Tibial nerve (tissue), 4 donors: Measurements from ENCODE around the gene PCCB. TPM values are rescaled to one million over a fixed set of nuclear protein-coding genes. Genes with fewer than 3 reads are reported as not detected.

Experiments
- DNase-seq, 2 donors: peaks; one replicate each; pipeline ENCODE4 v3.0.0-alpha.2; 2019; ENCODE audit warnings: low spot score in 2 of 2
- H3K27ac ChIP-seq, 4 donors: fragments of 200-600 bp; sonication (generic) in 3 of 4; one replicate each; pipeline ENCODE4 v1.5.1; 2017 to 2019; ENCODE audit warnings: mild to moderate bottlenecking in 1 of 4
- H3K27me3 ChIP-seq, 2 donors: fragments of 200-600 bp; sonication (generic) in 1 of 2; one replicate each; pipeline versions ENCODE4 v1.5.1 to v1.6.0; 2017 to 2019
- H3K36me3 ChIP-seq, 3 donors: fragments of 200-600 bp; sonication (generic); one replicate each; pipeline ENCODE4 v1.5.1; 2018 to 2019
- H3K4me1 ChIP-seq, 4 donors: fragments of 200-600 bp; sonication (generic) in 3 of 4; one replicate each; pipeline ENCODE4 v1.5.1; 2017 to 2019
- H3K4me3 ChIP-seq, 4 donors: fragments of 200-600 bp; sonication (generic) in 3 of 4; one replicate each; pipeline ENCODE4 v1.5.1; 2017 to 2019; ENCODE audit warnings: mild to moderate bottlenecking in 1 of 4, moderate library complexity in 1 of 4
- H3K9me3 ChIP-seq, 4 donors: fragments of 200-600 bp; sonication (generic) in 3 of 4; one replicate each; pipeline ENCODE4 v1.5.1; 2017 to 2019
- CTCF ChIP-seq, 5 experiments: fragments of 200-600 bp in 3 of 5; fragments of 450-650 bp in 2 of 5; sonication (generic) in 3 of 5; IDR thresholded peaks; one replicate each; pipeline ENCODE4 v1.5.1; 2016 to 2019; ENCODE audit warnings: antibody characterized with exemption in 5 of 5, mild to moderate bottlenecking in 3 of 5, moderate library complexity in 2 of 5
- EP300 ChIP-seq, 2 donors: sonication (generic); formaldehyde crosslinking; IDR thresholded peaks; one replicate each; pipeline ENCODE4 v1.6.1; 2017; ENCODE audit warnings: antibody characterized with exemption in 2 of 2, mild to moderate bottlenecking in 1 of 2
- POLR2A ChIP-seq, 2 donors: fragments of 450-650 bp; IDR thresholded peaks; one replicate each; pipeline ENCODE4 v1.6.1; 2017; ENCODE audit warnings: antibody characterized with exemption in 2 of 2, mild to moderate bottlenecking in 2 of 2, moderate library complexity in 2 of 2
- WGBS, 2 donors: methylation state at CpG; one replicate each; pipeline ENCODE4 v1.1.5; 2018; 5-methylcytosine and 5-hydroxymethylcytosine counted together
- total RNA-seq, 4 donors: library from RNA; depleted of rRNA; stranded (reverse); fragments of >200 nt; gene quantifications; one replicate each; pipeline ENCODE4 v1.1.0, GENCODE V29; 2016

The PCCB gene
- total RNA-seq, 4 donors from 2014 or later = 19.8 to 47.4 (median 27.8) TPM

- Histone ChIP-seq H3K4me3 (no peak overlapping the region), H3K27ac (no peak overlapping the region), H3K9me3 (no peaks in the 10 kb centered on the region), H3K27me3 (no peaks in the 10 kb centered on the region), H3K4me1 (no peaks in the 10 kb centered on the region), H3K36me3 (peaks cover 0 to 60% (median 0%) of the 10 kb centered on the region in 3 donors)
- WGBS, 2 donors = 80 to 90% methylated on average over 2 of the region's 2 CpGs
- no peak for DNase-seq
- TF ChIP-seq CTCF (IDR thresholded peaks at IDR 0.05) = no peak
- TF ChIP-seq POLR2A (IDR thresholded peaks at IDR 0.05) = no peak
- TF ChIP-seq EP300 (IDR thresholded peaks at IDR 0.05) = no peak
These were observed 50.3 kb downstream of the PCCB start for GRCh38 chr3:136300444-136300843.

GRCh38 chr3:136305879-136306278 lies 55.7 kb downstream of the PCCB start:
- Histone ChIP-seq H3K4me3 (no peak overlapping the region), H3K36me3 (peaks cover 0 to 40% (median 0%) of the 10 kb centered on the region in 3 donors), H3K4me1 (no peaks in the 10 kb centered on the region), H3K27ac (no peak overlapping the region), H3K9me3 (no peaks in the 10 kb centered on the region), H3K27me3 (no peaks in the 10 kb centered on the region)
- TF ChIP-seq EP300 (IDR thresholded peaks at IDR 0.05) (no peak), CTCF (IDR thresholded peaks at IDR 0.05) (peak in 1 of 5 experiments; percentile 20), POLR2A (IDR thresholded peaks at IDR 0.05) (no peak)
- WGBS, 2 donors = 85% methylated on average over 1 of the region's 1 CpG; no CpG with 5 or more reads in 1 of the 2 donors
- no peak for DNase-seq

- 97 to 100% methylated on average over 2 of the region's 2 CpGs for WGBS, 2 donors
- H3K4me1 ChIP-seq = no peaks in the 10 kb centered on the region
- peaks cover 0 to 72% (median 0%) of the 10 kb centered on the region in 3 donors for H3K36me3 ChIP-seq
These were observed 61.1 kb downstream of the PCCB start for GRCh38 chr3:136311261-136311660.

GRCh38 chr3:136311968-136312367 lies 61.8 kb downstream of the PCCB start:
- Histone ChIP-seq H3K4me1 (no peaks in the 10 kb centered on the region), H3K9me3 (no peaks in the 10 kb centered on the region), H3K4me3 (no peak overlapping the region), H3K36me3 (peaks cover 0 to 79% (median 0%) of the 10 kb centered on the region in 3 donors), H3K27me3 (no peaks in the 10 kb centered on the region), H3K27ac (no peak overlapping the region)
- DNase-seq = no peak
- TF ChIP-seq POLR2A (IDR thresholded peaks at IDR 0.05) (no peak), EP300 (IDR thresholded peaks at IDR 0.05) (no peak), CTCF (IDR thresholded peaks at IDR 0.05) (no peak)
- WGBS, 2 donors = 95 to 96% methylated on average over 5 of the region's 5 CpGs

More at GRCh38 chr3:136311261-136311660, 61.1 kb downstream of the PCCB start:
- no peak overlapping the region for H3K27ac ChIP-seq
- H3K4me3 ChIP-seq = no peak overlapping the region
- H3K9me3 ChIP-seq = no peaks in the 10 kb centered on the region
- H3K27me3 ChIP-seq = no peaks in the 10 kb centered on the region
- no peak for DNase-seq
- TF ChIP-seq EP300 (IDR thresholded peaks at IDR 0.05) (no peak), CTCF (IDR thresholded peaks at IDR 0.05) (no peak), POLR2A (IDR thresholded peaks at IDR 0.05) (no peak)

GRCh38 chr3:136326316-136326715 lies 76.2 kb downstream of the PCCB start:
- DNase-seq = no peak
- TF ChIP-seq POLR2A (IDR thresholded peaks at IDR 0.05) (no peak), CTCF (IDR thresholded peaks at IDR 0.05) (no peak), EP300 (IDR thresholded peaks at IDR 0.05) (no peak)
- Histone ChIP-seq H3K36me3 (peaks cover 0 to 89% (median 0%) of the 10 kb centered on the region in 3 donors), H3K9me3 (peaks cover 0 to 30% (median 11%) of the 10 kb centered on the region in 4 donors), H3K27me3 (no peaks in the 10 kb centered on the region), H3K4me3 (no peak overlapping the region), H3K27ac (no peak overlapping the region), H3K4me1 (no peaks in the 10 kb centered on the region)
- 95 to 100% methylated on average over 5 of the region's 5 CpGs for WGBS, 2 donors
